ENCODE results near the gene AMPH.
A peak's percentile ranks its signal among the peaks of the same experiment; 100 is the strongest.
"Not testable (repeated sequence)": the region's sequence is repeated elsewhere in the genome, so short reads cannot be mapped to it uniquely, and the experiment has no call there.

AMPH gene

GRCh38 chr7:38385682-38386081, 245.5 kb downstream of the AMPH start:
- no peak for DNase-seq

GRCh38 chr7:38383281-38383680, 247.9 kb downstream of the AMPH start:
- no peak for DNase-seq

- peak; percentile 17 for DNase-seq
These were observed 248.5 kb downstream of the AMPH start for GRCh38 chr7:38382684-38383083.

- no peak for DNase-seq
These were observed 255.7 kb downstream of the AMPH start for GRCh38 chr7:38375453-38375852.

GRCh38 chr7:38374507-38374906, 256.7 kb downstream of the AMPH start:
- DNase-seq, result peak; percentile 87

GRCh38 chr7:38373155-38373554, 258.0 kb downstream of the AMPH start:
- no peak for DNase-seq

GRCh38 chr7:38372290-38372689, 258.9 kb downstream of the AMPH start:
- no peak for DNase-seq

GRCh38 chr7:38369816-38370493, 261.2 kb downstream of the AMPH start:
- peak; percentile 96 for DNase-seq

GRCh38 chr7:38368191-38368605, 263.0 kb downstream of the AMPH start:
- peak; percentile 91 for DNase-seq

GRCh38 chr7:38367301-38367890, 263.8 kb downstream of the AMPH start:
- DNase-seq, result peak; percentile 43

GRCh38 chr7:38363379-38363778, 267.8 kb downstream of the AMPH start:
- peak; percentile 65 for DNase-seq

GRCh38 chr7:38362611-38363237, 268.4 kb downstream of the AMPH start:
- peak; percentile 67 for DNase-seq

- DNase-seq, result no peak
These were observed 270.4 kb downstream of the AMPH start for GRCh38 chr7:38360776-38361175.

- peak; percentile 73 for DNase-seq
These were observed 272.0 kb downstream of the AMPH start for GRCh38 chr7:38359071-38359601.

GRCh38 chr7:38358273-38358831, 272.8 kb downstream of the AMPH start:
- DNase-seq, result peak; percentile 33

GRCh38 chr7:38354271-38354851, 276.8 kb downstream of the AMPH start:
- DNase-seq, result peak; percentile 74

GRCh38 chr7:38353431-38353881, 277.7 kb downstream of the AMPH start:
- peak; percentile 72 for DNase-seq

- no peak for DNase-seq
These were observed 279.6 kb downstream of the AMPH start for GRCh38 chr7:38351601-38352000.

- DNase-seq, result not testable (repeated sequence)
These were observed 280.4 kb downstream of the AMPH start for GRCh38 chr7:38350777-38351176.

GRCh38 chr7:38349869-38350583, 281.1 kb downstream of the AMPH start:
- DNase-seq, result peak; percentile 77

- not testable (repeated sequence) for DNase-seq
These were observed 281.9 kb downstream of the AMPH start for GRCh38 chr7:38349126-38349795.
